ENCODE results near the gene FAM53A. TPM values are rescaled to one million over a fixed set of nuclear protein-coding genes. Genes with fewer than 3 reads are reported as not detected.

FAM53A gene
- total and polyA plus RNA-seq, 2 of the 4 experiments (the other 2 are of a cell fraction): 2.0 to 3.1 TPM

DNA sequence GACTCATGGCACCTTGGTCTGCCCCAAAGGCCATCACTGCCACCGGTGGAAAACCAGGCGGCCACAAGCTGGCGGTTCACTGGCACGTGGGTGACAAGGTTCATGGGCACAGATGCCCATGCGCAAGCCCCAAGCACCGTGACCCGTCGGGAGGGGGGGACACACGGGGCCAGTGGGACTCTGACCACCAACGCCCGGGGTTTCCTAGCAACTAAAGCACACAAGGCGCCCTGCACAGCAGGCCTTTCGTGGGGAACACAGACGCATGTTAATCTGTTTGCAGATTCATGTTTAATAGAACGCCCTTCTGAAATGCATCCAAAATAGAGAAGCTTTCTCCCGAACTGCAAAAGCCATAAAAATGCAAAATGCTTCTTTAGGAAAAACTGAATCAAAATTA lies 43.9 kb downstream of the FAM53A start:
- Histone ChIP-seq H3K9ac (ENCODE audit: low read depth, low read length) (no peak overlapping the region), H4K20me1 (ENCODE audit: insufficient read depth, low read length) (no peaks in the 10 kb centered on the region), H3K36me3 (ENCODE audit: control insufficient read depth, insufficient read depth, low read length) (no peaks in the 10 kb centered on the region), H3K9me3 (ENCODE audit: control insufficient read depth, insufficient read depth, low read length) (peaks cover 2% of the 10 kb centered on the region), H2BK5ac (ENCODE audit: low read depth, low read length, poor library complexity, severe bottlenecking) (no peak overlapping the region), H3K23ac (ENCODE audit: low read depth, low read length) (no peak overlapping the region), H2AK9ac (replicated peaks; ENCODE audit: low read depth, low read length, poor library complexity) (no peak overlapping the region), H2AFZ (replicated peaks; ENCODE audit: low read length, poor library complexity) (no peak overlapping the region), H2BK120ac (ENCODE audit: low read depth, low read length) (no peak overlapping the region), H4K5ac (ENCODE audit: low read depth, low read length) (no peak overlapping the region), H3K4me1 (ENCODE audit: control insufficient read depth, insufficient read depth, low read length) (no peaks in the 10 kb centered on the region), H2AK5ac (ENCODE audit: low read depth, low read length) (no peak overlapping the region), H3K56ac (ENCODE audit: extremely low read depth, insufficient read depth, low read length) (no peak overlapping the region), H3K4me2 (ENCODE audit: low read depth, low read length) (no peak overlapping the region), H3K9me1 (ENCODE audit: insufficient read depth, low read length) (no peaks in the 10 kb centered on the region), H3K4ac (ENCODE audit: low read depth, low read length) (no peak overlapping the region), H3K27me3 (ENCODE audit: control insufficient read depth, insufficient read depth, low read length) (no peaks in the 10 kb centered on the region), H4K91ac (ENCODE audit: insufficient read depth, low read depth, low read length) (no peak overlapping the region), H3K14ac (replicated peaks; ENCODE audit: low read depth, low read length) (no peak overlapping the region), H2BK15ac (ENCODE audit: low read depth, low read length) (no peak overlapping the region), H4K8ac (ENCODE audit: low read depth in 2 of 2, low read length in 2 of 2) (no peak overlapping the region), H3K79me1 (ENCODE audit: low read depth in 1 of 2, low read length in 2 of 2) (no peaks in the 10 kb centered on the region), H3K18ac (ENCODE audit: low read depth, low read length) (no peak overlapping the region), H3K27ac (ENCODE audit: insufficient read depth, low read length) (no peak overlapping the region), H2BK20ac (ENCODE audit: low read depth, low read length) (no peak overlapping the region), H3K4me3 (ENCODE audit: insufficient read depth, low read depth, low read length) (no peak overlapping the region)
- ATAC-seq (ENCODE audit: low read depth): no peak
- in situ Hi-C loops (cut with MboI; ENCODE audit: low sequenced_read_pairs) (loop anchor here (25.0 kb wide), 1 partner anchor 478 kb away; the partner anchor contains the start of gene SPON2), intact Hi-C loops (cut with micrococcal nuclease) (no loop called here), dilution Hi-C loops (cut with HindIII; ENCODE audit: low sequenced_read_pairs, unreplicated experiment) (no loop called here)
- TF ChIP-seq BHLHE40 (IDR thresholded peaks at IDR 0.05; ENCODE audit: low read depth, low read length) (no peak), SMC3 (IDR thresholded peaks at IDR 0.05; ENCODE audit: low read depth, low read length) (no peak), FOS (IDR thresholded peaks at IDR 0.05; ENCODE audit: low read depth, low read length) (no peak), POLR2A (IDR thresholded peaks at IDR 0.05; ENCODE audit: low read depth, low read length) (no peak), RFX5 (IDR thresholded peaks at IDR 0.05; ENCODE audit: low read depth, low read length) (no peak), CHD1 (IDR thresholded peaks at IDR 0.05; ENCODE audit: low read depth, low read length) (no peak)
- TF ChIP-seq, protein P1, sequence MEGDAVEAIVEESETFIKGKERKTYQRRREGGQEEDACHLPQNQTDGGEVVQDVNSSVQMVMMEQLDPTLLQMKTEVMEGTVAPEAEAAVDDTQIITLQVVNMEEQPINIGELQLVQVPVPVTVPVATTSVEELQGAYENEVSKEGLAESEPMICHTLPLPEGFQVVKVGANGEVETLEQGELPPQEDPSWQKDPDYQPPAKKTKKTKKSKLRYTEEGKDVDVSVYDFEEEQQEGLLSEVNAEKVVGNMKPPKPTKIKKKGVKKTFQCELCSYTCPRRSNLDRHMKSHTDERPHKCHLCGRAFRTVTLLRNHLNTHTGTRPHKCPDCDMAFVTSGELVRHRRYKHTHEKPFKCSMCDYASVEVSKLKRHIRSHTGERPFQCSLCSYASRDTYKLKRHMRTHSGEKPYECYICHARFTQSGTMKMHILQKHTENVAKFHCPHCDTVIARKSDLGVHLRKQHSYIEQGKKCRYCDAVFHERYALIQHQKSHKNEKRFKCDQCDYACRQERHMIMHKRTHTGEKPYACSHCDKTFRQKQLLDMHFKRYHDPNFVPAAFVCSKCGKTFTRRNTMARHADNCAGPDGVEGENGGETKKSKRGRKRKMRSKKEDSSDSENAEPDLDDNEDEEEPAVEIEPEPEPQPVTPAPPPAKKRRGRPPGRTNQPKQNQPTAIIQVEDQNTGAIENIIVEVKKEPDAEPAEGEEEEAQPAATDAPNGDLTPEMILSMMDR (conservative IDR thresholded peaks at IDR 0.05; ENCODE audit: low read depth, low read length): no peak
- ChIA-PET CTCF (interaction anchor here (1.0 kb wide), 1 partner anchor 11 kb away, joined by 4 read pairs; no protein-coding TSS in a partner anchor), POLR2A (ENCODE audit: unreplicated experiment) (no interaction called here)
- BruUV-seq (replicated peaks): no TSS peak
- 74% methylated on average over 14 of the region's 16 CpGs; no CpG with 5 or more reads in 1 of the 2 experiments for WGBS, 2 experiments (ENCODE audit: extremely low coverage in 2 of 2, insufficient read length in 1 of 2)
- DNase-seq: no peak
